ENCODE measurements around the gene SOX9.

The SOX9 gene

DNA sequence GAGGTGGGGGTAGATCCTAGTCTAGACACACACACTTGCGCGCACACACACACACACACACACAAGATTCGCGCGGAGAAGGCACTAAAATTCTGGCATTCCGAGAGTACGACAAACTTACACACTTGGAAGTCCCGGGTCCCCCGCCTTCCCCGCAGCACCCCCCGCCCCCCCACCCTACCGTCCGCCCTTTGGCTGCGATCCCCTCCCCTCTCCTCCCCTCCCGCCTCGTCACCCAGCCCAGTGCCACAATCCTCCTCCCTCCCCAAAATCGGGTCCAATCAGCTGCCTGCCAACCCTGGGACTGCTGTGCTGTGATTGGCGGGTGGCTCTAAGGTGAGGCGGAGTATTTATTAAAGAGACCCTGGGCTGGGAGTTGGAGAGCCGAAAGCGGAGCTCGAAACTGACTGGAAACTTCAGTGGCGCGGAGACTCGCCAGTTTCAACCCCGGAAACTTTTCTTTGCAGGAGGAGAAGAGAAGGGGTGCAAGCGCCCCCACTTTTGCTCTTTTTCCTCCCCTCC, at the start of gene SOX9:
TSS of gene SOX9 (plus strand) at position 379 of the 522 bp plus-strand sequence. CDS start 372 bp downstream, outside the sequence.
- no peak for DNase-seq

- no peak for DNase-seq
Observed at GRCh38 chr17:72071330-72071729, 49.5 kb upstream of the SOX9 start.

GRCh38 chr17:72075995-72076677, 44.7 kb upstream of the SOX9 start:
- DNase-seq, result no peak

GRCh38 chr17:72076678-72077030, 44.2 kb upstream of the SOX9 start:
- DNase-seq, result no peak

DNA sequence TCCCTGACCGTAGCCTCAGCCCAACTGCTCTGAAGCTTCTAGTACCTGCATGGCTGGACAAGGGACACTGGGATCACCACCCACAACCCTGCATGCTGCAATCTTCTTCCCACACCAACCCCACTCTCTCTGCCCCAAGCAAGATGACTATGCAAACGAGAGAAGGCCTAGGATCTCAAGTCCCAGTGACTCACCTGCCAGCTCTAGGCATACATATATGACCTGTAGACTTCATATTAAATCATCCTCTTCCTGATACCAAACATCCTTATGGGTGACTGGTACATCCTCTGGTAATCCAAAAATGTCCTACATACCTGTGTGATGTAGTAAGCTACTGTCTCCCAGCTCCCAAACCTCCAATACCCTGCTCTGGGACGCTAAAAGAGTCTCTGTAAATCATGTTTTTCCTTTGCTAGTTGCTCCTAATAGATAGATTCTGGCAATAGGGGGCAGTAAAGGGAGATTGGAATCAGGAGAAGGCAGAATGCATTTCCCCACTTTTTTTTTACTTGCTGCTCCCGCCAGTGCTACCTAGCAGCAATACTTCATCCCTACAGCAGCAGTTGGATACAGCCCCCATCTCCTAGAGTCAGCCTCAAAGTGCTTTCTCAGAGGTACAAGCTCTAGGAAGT, 43.4 kb upstream of the SOX9 start:
- DNase-seq, result no peak

- no peak for DNase-seq
Observed at GRCh38 chr17:72079700-72080099, 41.1 kb upstream of the SOX9 start.

- no peak for DNase-seq
Observed at GRCh38 chr17:72087876-72088275, 32.9 kb upstream of the SOX9 start.

DNA sequence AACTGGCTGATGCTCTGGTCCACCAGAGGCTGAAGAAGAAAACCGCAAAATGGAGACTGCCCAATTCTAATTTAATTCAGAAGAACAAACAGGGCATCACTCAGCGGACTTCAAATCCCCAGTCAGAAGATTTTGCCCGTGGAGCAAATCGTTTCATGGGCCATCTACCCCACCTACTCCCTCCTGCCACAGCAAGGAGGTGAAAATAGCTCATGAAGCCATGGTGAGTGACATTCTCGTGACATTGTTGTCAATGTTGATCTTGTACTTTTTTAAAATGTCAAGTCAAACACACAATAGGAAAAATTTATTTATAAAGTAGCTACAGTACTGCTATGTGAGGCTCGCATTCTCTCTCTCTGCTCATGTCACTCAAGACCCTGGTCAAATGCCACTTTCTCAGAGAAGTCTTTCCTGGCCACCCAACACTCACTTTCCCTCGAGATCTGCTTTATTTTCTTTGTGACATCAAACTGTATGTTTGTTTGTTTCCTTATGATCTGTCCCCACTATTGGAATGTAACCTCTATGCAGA, 31.3 kb upstream of the SOX9 start:
- DNase-seq, result no peak

GRCh38 chr17:72090108-72090507, 30.7 kb upstream of the SOX9 start:
- no peak for DNase-seq

GRCh38 chr17:72092710-72093322, 28.0 kb upstream of the SOX9 start:
- no peak for DNase-seq

GRCh38 chr17:72093707-72094106, 27.1 kb upstream of the SOX9 start:
- DNase-seq, result no peak

DNA sequence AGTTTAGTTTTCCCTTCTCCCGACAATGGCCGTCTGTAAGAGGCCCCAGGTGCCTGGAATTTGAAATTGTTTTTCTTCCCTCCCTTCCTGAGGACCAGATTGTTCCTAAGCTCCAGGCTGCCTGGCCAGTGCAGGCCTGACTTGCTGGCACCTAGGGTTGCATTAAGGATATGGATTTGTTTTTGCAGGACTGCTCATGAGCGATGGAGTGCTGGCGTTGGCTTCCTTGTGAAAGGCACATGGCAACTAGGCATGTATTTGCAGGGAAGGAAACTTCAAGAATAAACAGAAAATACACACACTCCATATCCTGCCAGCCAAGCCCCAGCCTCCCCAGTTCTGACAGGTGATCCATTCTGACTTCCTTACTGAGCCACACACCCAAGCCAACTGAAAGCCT, 25.5 kb upstream of the SOX9 start:
- no peak for DNase-seq

- DNase-seq, result no peak
Observed at GRCh38 chr17:72097144-72097543, 23.7 kb upstream of the SOX9 start.

DNA sequence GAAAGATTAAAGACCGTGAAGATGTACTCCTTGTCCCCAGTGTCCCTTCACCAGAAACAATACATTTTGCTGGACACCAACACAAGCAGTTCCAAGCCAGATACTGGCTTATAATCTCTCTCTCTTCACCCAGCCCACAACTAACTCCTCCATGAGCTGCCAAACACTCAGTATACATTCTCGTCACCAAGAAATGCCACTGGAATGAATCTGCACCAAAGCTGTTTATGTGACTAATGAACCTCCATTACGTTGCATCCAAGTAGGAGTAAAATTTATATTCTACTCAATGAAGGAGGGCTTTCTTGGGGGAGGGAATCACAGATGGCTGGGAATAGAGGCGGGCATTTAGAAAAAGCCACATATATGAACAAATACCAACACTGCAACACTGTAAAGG, 20.9 kb upstream of the SOX9 start:
- no peak for DNase-seq

- no peak for DNase-seq
Observed at GRCh38 chr17:72100470-72100869, 20.4 kb upstream of the SOX9 start.

DNA sequence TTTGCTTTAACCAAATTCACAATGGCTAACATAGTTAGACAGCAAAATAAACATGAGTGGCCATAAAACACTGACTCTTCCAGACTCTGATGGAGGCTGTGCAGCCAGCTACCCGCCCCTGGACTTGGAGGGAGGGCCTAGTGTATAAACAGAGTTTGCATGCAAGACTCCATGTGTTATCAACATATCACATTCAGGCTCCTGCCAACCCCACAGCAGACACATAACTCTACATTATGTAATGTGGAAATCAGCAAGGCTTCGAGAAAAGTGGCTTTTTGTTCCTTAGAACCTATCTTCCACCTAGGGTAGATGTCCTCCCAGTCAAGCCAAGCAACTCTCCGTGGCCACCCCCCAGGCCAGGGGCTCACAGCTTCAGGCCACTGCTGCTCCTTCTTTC, 19.3 kb upstream of the SOX9 start:
- no peak for DNase-seq

DNA sequence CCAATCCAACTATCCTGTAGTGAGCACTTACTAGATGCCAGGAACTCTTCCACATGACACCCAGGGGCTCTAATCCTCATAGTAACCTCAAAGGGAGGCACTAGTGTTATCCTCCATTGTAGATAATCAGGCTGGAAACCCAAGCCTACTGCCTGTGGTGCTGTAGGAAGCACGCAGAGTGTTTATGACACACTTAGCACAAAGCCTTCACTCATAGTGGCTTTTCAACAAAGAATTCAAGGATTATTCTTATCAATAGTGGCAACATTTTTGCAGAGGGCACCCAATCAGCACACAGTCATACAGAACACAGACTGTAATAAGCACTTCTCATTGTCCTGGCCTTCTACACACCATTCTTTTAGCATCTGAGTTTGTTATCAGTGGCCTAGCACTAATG, 18.5 kb upstream of the SOX9 start:
- DNase-seq, result no peak

GRCh38 chr17:72104164-72104862, 16.5 kb upstream of the SOX9 start:
- no peak for DNase-seq

DNA sequence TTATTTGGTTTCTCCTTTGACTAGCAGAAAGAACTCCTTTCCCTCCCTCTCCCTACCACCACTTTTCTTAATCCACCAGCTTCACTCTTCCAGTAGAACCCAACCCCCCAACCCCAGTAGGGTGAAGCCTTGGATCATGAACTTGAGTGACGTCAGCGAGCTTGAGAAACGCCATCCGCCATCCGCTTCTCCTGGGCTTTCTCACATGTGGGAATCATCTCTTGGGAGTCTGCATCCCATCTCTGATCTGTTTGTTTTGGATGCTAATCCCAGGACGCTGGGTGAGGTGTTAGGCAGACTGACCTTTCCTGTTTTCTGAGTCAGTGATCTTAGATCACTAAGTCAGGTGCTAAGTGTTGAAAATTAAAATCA, 16.0 kb upstream of the SOX9 start:
- DNase-seq, result no peak

GRCh38 chr17:72107100-72107499, 13.7 kb upstream of the SOX9 start:
- no peak for DNase-seq

DNA sequence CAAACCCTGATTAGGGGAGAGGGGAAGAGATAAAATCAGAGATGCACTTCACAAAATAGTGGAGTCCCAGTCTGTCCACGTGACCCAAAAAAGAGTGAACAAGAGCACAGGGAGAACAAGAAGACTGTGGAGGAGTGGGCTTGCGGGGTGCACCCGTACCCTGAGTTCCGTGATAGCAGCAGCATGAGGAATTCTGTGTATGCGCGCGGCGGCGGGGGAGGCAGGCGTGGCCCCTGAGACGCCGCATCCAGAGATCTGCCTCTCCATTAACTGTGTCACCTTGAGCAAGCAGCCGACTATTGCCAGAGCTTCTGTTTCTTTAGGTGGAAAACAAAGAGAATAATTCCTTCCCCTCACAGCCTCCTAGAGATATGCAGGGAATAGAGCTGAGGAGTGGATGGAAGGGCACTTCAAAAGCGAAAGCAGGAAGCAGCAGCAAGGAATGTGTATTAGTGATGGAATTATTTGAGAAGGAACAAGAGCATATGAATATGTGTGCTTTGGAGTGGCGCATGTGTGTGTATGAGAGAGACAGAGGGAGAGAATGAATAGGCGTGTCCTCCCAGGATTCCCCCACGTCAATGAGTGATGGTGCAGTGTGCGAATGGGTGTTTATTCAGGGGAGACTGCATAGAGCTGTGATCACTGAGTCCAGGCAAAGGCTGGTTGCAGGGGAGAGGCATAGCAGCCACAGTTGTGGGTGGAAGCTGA, 10.4 kb upstream of the SOX9 start:
- DNase-seq, result no peak

- DNase-seq, result no peak
Observed at GRCh38 chr17:72110942-72111318, 9.9 kb upstream of the SOX9 start.
